ENCODE measurements around the gene PLPPR4. TPM values are rescaled to one million over a fixed set of nuclear protein-coding genes. Genes with fewer than 3 reads are reported as not detected.

Gene PLPPR4
- total and polyA plus RNA-seq, 2 of the 4 experiments (the other 2 are of a cell fraction), result 4.5 to 7.0 TPM

GRCh38 chr1:99240621-99241020, 23.7 kb upstream of the PLPPR4 start:
- dilution Hi-C loops (cut with HindIII; ENCODE audit: low sequenced_read_pairs, unreplicated experiment), result no loop called here

More at GRCh38 chr1:99240621-99241020, 23.7 kb upstream of the PLPPR4 start:
- Histone ChIP-seq H4K8ac (ENCODE audit: low read depth in 2 of 2, low read length in 2 of 2) (no peak overlapping the region), H3K9me3 (ENCODE audit: control insufficient read depth, insufficient read depth, low read length) (no peaks in the 10 kb centered on the region), H3K4me1 (ENCODE audit: control insufficient read depth, insufficient read depth, low read length) (no peaks in the 10 kb centered on the region), H3K4me2 (ENCODE audit: low read depth, low read length) (no peak overlapping the region), H2AFZ (replicated peaks; ENCODE audit: low read length, poor library complexity) (no peak overlapping the region), H3K14ac (replicated peaks; ENCODE audit: low read depth, low read length) (no peak overlapping the region), H3K9ac (ENCODE audit: low read depth, low read length) (no peak overlapping the region), H2BK5ac (ENCODE audit: low read depth, low read length, poor library complexity, severe bottlenecking) (no peak overlapping the region), H4K5ac (ENCODE audit: low read depth, low read length) (no peak overlapping the region), H2BK20ac (ENCODE audit: low read depth, low read length) (no peak overlapping the region), H3K23ac (ENCODE audit: low read depth, low read length) (no peak overlapping the region), H2BK15ac (ENCODE audit: low read depth, low read length) (no peak overlapping the region), H2AK5ac (ENCODE audit: low read depth, low read length) (no peak overlapping the region), H4K20me1 (ENCODE audit: insufficient read depth, low read length) (no peaks in the 10 kb centered on the region), H3K27ac (ENCODE audit: insufficient read depth, low read length) (no peak overlapping the region), H3K4ac (ENCODE audit: low read depth, low read length) (no peak overlapping the region), H3K27me3 (ENCODE audit: control insufficient read depth, insufficient read depth, low read length) (no peaks in the 10 kb centered on the region), H3K4me3 (ENCODE audit: insufficient read depth, low read depth, low read length) (no peak overlapping the region), H3K9me1 (ENCODE audit: insufficient read depth, low read length) (no peaks in the 10 kb centered on the region), H3K79me1 (ENCODE audit: low read depth in 1 of 2, low read length in 2 of 2) (no peaks in the 10 kb centered on the region), H2AK9ac (replicated peaks; ENCODE audit: low read depth, low read length, poor library complexity) (no peak overlapping the region), H2BK120ac (ENCODE audit: low read depth, low read length) (no peak overlapping the region), H3K18ac (ENCODE audit: low read depth, low read length) (no peak overlapping the region), H3K36me3 (ENCODE audit: control insufficient read depth, insufficient read depth, low read length) (no peaks in the 10 kb centered on the region), H3K56ac (ENCODE audit: extremely low read depth, insufficient read depth, low read length) (no peak overlapping the region), H4K91ac (ENCODE audit: insufficient read depth, low read depth, low read length) (no peak overlapping the region)
- DNase-seq, result no peak
- TF ChIP-seq CTCF (conservative IDR thresholded peaks at IDR 0.05; ENCODE audit: low read depth, low read length) (no peak), POLR2A (IDR thresholded peaks at IDR 0.05; ENCODE audit: low read depth, low read length) (no peak), CEBPB (IDR thresholded peaks at IDR 0.05; ENCODE audit: low read depth, low read length) (no peak), RAD21 (IDR thresholded peaks at IDR 0.05; ENCODE audit: low read length) (no peak), USF2 (IDR thresholded peaks at IDR 0.05; ENCODE audit: low read depth, low read length) (no peak), MAFK (IDR thresholded peaks at IDR 0.05; ENCODE audit: low read depth, low read length) (no peak), SMC3 (IDR thresholded peaks at IDR 0.05; ENCODE audit: low read depth, low read length) (no peak), CHD1 (IDR thresholded peaks at IDR 0.05; ENCODE audit: low read depth, low read length) (no peak), ELK1 (IDR thresholded peaks at IDR 0.05; ENCODE audit: borderline replicate concordance, low read depth, low read length) (no peak), NFE2L2 (IDR thresholded peaks at IDR 0.05; ENCODE audit: low read depth, low read length) (no peak), BHLHE40 (IDR thresholded peaks at IDR 0.05; ENCODE audit: low read depth, low read length) (no peak), MXI1 (IDR thresholded peaks at IDR 0.05; ENCODE audit: borderline replicate concordance, low read depth, low read length) (no peak), MAZ (IDR thresholded peaks at IDR 0.05; ENCODE audit: borderline replicate concordance, low read depth, low read length) (no peak), RFX5 (IDR thresholded peaks at IDR 0.05; ENCODE audit: low read depth, low read length) (no peak), FOS (IDR thresholded peaks at IDR 0.05; ENCODE audit: low read depth, low read length) (no peak), RCOR1 (IDR thresholded peaks at IDR 0.05; ENCODE audit: insufficient replicate concordance, low read length) (no peak)
- BruUV-seq (replicated peaks), result no TSS peak
- WGBS, 2 experiments (ENCODE audit: extremely low coverage in 2 of 2, insufficient read length in 1 of 2), result no CpG with 5 or more reads among the region's 2 CpGs
- ATAC-seq (ENCODE audit: low read depth), result no peak
- ChIA-PET POLR2A (ENCODE audit: unreplicated experiment) (no interaction called here), CTCF (interaction anchor here (1.3 kb wide), 1 partner anchor 16 kb away, joined by 3 read pairs; no protein-coding TSS in a partner anchor)
- intact Hi-C loops (cut with micrococcal nuclease), result no loop called here
- in situ Hi-C loops (cut with MboI; ENCODE audit: low sequenced_read_pairs), result no loop called here

All from IMR-90 (cell line).